GM23338 (cell line): ENCODE data around the gene OARD1. TPM values are rescaled to one million over a fixed set of nuclear protein-coding genes. Genes with fewer than 3 reads are reported as not detected.

Source experiments
- ATAC-seq: fragments of 200-7000 bp; cut with Tn5 transposase; 3 replicates; pipeline ENCODE4 v1.9.1; 2020
- DNase-seq: peaks from one replicate; pipeline ENCODE4 v3.0.0-alpha.2; 2015; ENCODE audit warnings: low spot score
- H2AFZ ChIP-seq: fragments of 200-600 bp; sonication (generic); 2 replicates; pipeline ENCODE4 v1.8.0; 2016; ENCODE audit warnings: antibody characterized with exemption, mild to moderate bottlenecking, moderate library complexity
- H3F3A ChIP-seq: fragments of 200-600 bp; sonication (generic); replicated peaks from 2 replicates; pipeline ENCODE4 v1.8.0; 2017; ENCODE audit warnings: antibody characterized with exemption, mixed run types, low read depth
- H3K27ac ChIP-seq: fragments of 200-600 bp; sonication (generic); 2 replicates; pipeline ENCODE4 v1.6.1; 2016; ENCODE audit warnings: low read depth
- H3K27me3 ChIP-seq: fragments of 200-600 bp; sonication (generic); 2 replicates; pipeline ENCODE4 v1.8.0; 2016; ENCODE audit warnings: mild to moderate bottlenecking, mixed run types, moderate library complexity; ENCODE audit not compliant: insufficient read depth
- H3K36me3 ChIP-seq: fragments of 200-600 bp; sonication (generic); 2 replicates; pipeline ENCODE4 v1.8.0; 2016; ENCODE audit warnings: mild to moderate bottlenecking; ENCODE audit not compliant: insufficient read depth
- H3K4me1 ChIP-seq: fragments of 200-600 bp; sonication (generic); 2 replicates; pipeline ENCODE4 v1.8.0; 2016; ENCODE audit warnings: mild to moderate bottlenecking, moderate library complexity; ENCODE audit not compliant: insufficient read depth
- H3K4me2 ChIP-seq: fragments of 200-600 bp; sonication (generic); 2 replicates; pipeline ENCODE4 v1.7.1; 2017; ENCODE audit warnings: mixed run types
- H3K4me3 ChIP-seq: fragments of 200-600 bp; sonication (generic); 2 replicates; pipeline ENCODE4 v1.6.1; 2016; ENCODE audit warnings: mixed run types
- H3K79me2 ChIP-seq: fragments of 200-600 bp; sonication (generic); replicated peaks from 2 replicates; pipeline ENCODE4 v1.8.0; 2017; ENCODE audit warnings: mild to moderate bottlenecking; ENCODE audit not compliant: insufficient read depth
- H3K9me2 ChIP-seq: fragments of 200-600 bp; sonication (generic); 2 replicates; pipeline ENCODE4 v1.8.0; 2017; ENCODE audit not compliant: insufficient read depth
- H4K20me1 ChIP-seq: fragments of 200-600 bp; sonication (generic); replicated peaks from 2 replicates; pipeline ENCODE4 v1.8.0; 2017; ENCODE audit warnings: mild to moderate bottlenecking; ENCODE audit not compliant: insufficient read depth
- H3K27ac Mint-ChIP-seq: 2 replicates; pipeline ENCODE4 v1.8.0; 2020; ENCODE audit warnings: inconsistent platforms, mild to moderate bottlenecking, moderate library complexity, mixed read lengths
- H3K27me3 Mint-ChIP-seq: 3 replicates; pipeline ENCODE4 v1.8.0; 2022; ENCODE audit warnings: low read depth, mild to moderate bottlenecking, moderate library complexity, mixed read lengths, inconsistent platforms; ENCODE audit not compliant: insufficient read depth, poor library complexity
- H3K36me3 Mint-ChIP-seq: 3 replicates; pipeline ENCODE4 v1.8.0; 2021; ENCODE audit warnings: low read depth, mild to moderate bottlenecking, inconsistent platforms, moderate library complexity, mixed read lengths
- H3K4me1 Mint-ChIP-seq: 3 replicates; pipeline ENCODE4 v1.8.0; 2020; ENCODE audit warnings: mild to moderate bottlenecking, inconsistent platforms, mixed read lengths
- H3K4me3 Mint-ChIP-seq: 3 replicates; pipeline ENCODE4 v1.8.0; 2021; ENCODE audit warnings: moderate library complexity, mild to moderate bottlenecking, inconsistent platforms, mixed read lengths
- H3K9me3 Mint-ChIP-seq: 3 replicates; pipeline ENCODE4 v1.8.0; 2020; ENCODE audit warnings: moderate library complexity, mild to moderate bottlenecking, inconsistent platforms, mixed read lengths
- CTCF ChIP-seq, 2 experiments: fragments of 200-600 bp in 1 of 2; sonication (generic) in 1 of 2; conservative IDR thresholded peaks; 2 replicates each; pipeline versions ENCODE4 v1.5.1 to v1.6.1; 2016 to 2017; ENCODE audit warnings: antibody characterized with exemption in 2 of 2, low read depth in 2 of 2, mild to moderate bottlenecking in 2 of 2, moderate library complexity in 1 of 2
- ETS1 ChIP-seq: IDR thresholded peaks from 2 replicates; pipeline ENCODE4 v1.6.1; 2016; ENCODE audit warnings: antibody characterized with exemption
- EZH2 ChIP-seq: fragments of 200-600 bp; sonication (generic); IDR thresholded peaks from one replicate; pipeline ENCODE4 v1.8.0; 2017; ENCODE audit warnings: antibody characterized with exemption, mild to moderate bottlenecking, low read depth; ENCODE audit not compliant: unreplicated experiment
- EZH2phosphoT487 ChIP-seq: fragments of 200-600 bp; sonication (generic); IDR thresholded peaks from one replicate; pipeline ENCODE4 v1.8.1; 2018; ENCODE audit warnings: antibody characterized with exemption; ENCODE audit not compliant: unreplicated experiment
- JUNB ChIP-seq: IDR thresholded peaks from one replicate; pipeline ENCODE4 v1.6.1; 2016; ENCODE audit warnings: antibody characterized with exemption; ENCODE audit not compliant: unreplicated experiment
- NANOG ChIP-seq: IDR thresholded peaks from 2 replicates; pipeline ENCODE4 v1.6.1; 2016; ENCODE audit warnings: antibody characterized with exemption, borderline replicate concordance
- POLR2AphosphoS5 ChIP-seq: IDR thresholded peaks from 2 replicates; pipeline ENCODE4 v1.6.1; 2016; ENCODE audit warnings: antibody characterized with exemption, low read depth
- REST ChIP-seq: IDR thresholded peaks from one replicate; pipeline ENCODE4 v1.6.1; 2018; ENCODE audit warnings: antibody characterized with exemption; ENCODE audit not compliant: unreplicated experiment
- ZNF114 ChIP-seq: fragments of 250-450 bp; sonication (Bioruptor Pico); IDR thresholded peaks from 2 replicates; pipeline ENCODE4 v1.5.0; 2020; ENCODE audit warnings: mild to moderate bottlenecking, moderate library complexity
- polyA plus RNA-seq: library from polyadenylated mRNA; unstranded; fragments of >200 nt; fragmentation: Nextera tagmentation; extraction: Ambion mirVana; gene quantifications from 2 replicates; pipeline ENCODE4 v1.2.1, GENCODE V29; 2016
- total RNA-seq: library from RNA; depleted of rRNA; stranded (reverse); fragments of >200 nt; shearing (Covaris generic); gene quantifications from 2 replicates; pipeline ENCODE4 v1.2.3, GENCODE V29; 2014

OARD1 gene
- total and polyA plus RNA-seq, 2 experiments from 2014 or later: 25.9 to 60.8 TPM

GRCh38 chr6:41037107-41037900 lies 34.9 kb downstream of the OARD1 start (continued):
- TF ChIP-seq REST (no peak), ZNF114 (CRISPR knock-in tag) (no peak), ETS1 (no peak), EZH2 (no peak), CTCF (conservative IDR thresholded peaks at IDR 0.05; ENCODE audit: low read depth in 2 of 2) (no peak), EZH2phosphoT487 (no peak)

- peaks cover 13% of the 10 kb centered on the region for H3K4me1 Mint-ChIP-seq
- no peak overlapping the region for H3K27ac ChIP-seq
- ATAC-seq: no peak
- H3K27me3 Mint-ChIP-seq: peaks cover 8% of the 10 kb centered on the region
- H3K4me2 ChIP-seq: no peak overlapping the region
- H3K27ac Mint-ChIP-seq: no peak overlapping the region
- H3F3A ChIP-seq: no peaks in the 10 kb centered on the region
- H3K4me3 ChIP-seq: no peak overlapping the region
- H2AFZ ChIP-seq: no peak overlapping the region
- H4K20me1 ChIP-seq: no peaks in the 10 kb centered on the region
- no peak for DNase-seq
- no peaks in the 10 kb centered on the region; the same call in 1 of the 2 replicates for H3K4me1 ChIP-seq
- H3K9me2 ChIP-seq: no peaks in the 10 kb centered on the region
- no peaks in the 10 kb centered on the region for H3K9me3 Mint-ChIP-seq
- no peak overlapping the region for H3K4me3 Mint-ChIP-seq
- H3K36me3 Mint-ChIP-seq: no peaks in the 10 kb centered on the region
- no peaks in the 10 kb centered on the region for H3K36me3 ChIP-seq
- H3K27me3 ChIP-seq: no peaks in the 10 kb centered on the region
- H3K79me2 ChIP-seq: no peaks in the 10 kb centered on the region
- TF ChIP-seq EZH2phosphoT487 (no peak), ZNF114 (CRISPR knock-in tag) (no peak), EZH2 (no peak), REST (no peak), JUNB (no peak), NANOG (no peak), POLR2AphosphoS5 (no peak), ETS1 (no peak), CTCF (conservative IDR thresholded peaks at IDR 0.05; ENCODE audit: low read depth in 2 of 2) (no peak)
Observed at GRCh38 chr6:41036601-41037000, 35.6 kb downstream of the OARD1 start.
